ENCODE results near the gene PTCH2.
A peak's percentile ranks its signal among the peaks of the same experiment; 100 is the strongest.

The PTCH2 gene, protein sequence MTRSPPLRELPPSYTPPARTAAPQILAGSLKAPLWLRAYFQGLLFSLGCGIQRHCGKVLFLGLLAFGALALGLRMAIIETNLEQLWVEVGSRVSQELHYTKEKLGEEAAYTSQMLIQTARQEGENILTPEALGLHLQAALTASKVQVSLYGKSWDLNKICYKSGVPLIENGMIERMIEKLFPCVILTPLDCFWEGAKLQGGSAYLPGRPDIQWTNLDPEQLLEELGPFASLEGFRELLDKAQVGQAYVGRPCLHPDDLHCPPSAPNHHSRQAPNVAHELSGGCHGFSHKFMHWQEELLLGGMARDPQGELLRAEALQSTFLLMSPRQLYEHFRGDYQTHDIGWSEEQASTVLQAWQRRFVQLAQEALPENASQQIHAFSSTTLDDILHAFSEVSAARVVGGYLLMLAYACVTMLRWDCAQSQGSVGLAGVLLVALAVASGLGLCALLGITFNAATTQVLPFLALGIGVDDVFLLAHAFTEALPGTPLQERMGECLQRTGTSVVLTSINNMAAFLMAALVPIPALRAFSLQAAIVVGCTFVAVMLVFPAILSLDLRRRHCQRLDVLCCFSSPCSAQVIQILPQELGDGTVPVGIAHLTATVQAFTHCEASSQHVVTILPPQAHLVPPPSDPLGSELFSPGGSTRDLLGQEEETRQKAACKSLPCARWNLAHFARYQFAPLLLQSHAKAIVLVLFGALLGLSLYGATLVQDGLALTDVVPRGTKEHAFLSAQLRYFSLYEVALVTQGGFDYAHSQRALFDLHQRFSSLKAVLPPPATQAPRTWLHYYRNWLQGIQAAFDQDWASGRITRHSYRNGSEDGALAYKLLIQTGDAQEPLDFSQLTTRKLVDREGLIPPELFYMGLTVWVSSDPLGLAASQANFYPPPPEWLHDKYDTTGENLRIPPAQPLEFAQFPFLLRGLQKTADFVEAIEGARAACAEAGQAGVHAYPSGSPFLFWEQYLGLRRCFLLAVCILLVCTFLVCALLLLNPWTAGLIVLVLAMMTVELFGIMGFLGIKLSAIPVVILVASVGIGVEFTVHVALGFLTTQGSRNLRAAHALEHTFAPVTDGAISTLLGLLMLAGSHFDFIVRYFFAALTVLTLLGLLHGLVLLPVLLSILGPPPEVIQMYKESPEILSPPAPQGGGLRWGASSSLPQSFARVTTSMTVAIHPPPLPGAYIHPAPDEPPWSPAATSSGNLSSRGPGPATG

GRCh38 chr1:44842862-44843655 lies at the start of gene PTCH2:
Gene PTCH2, minus strand, starts transcription at chr1:44843253. Its CDS starts 321 bp downstream, at chr1:44842932.
- peak; percentile 34 for DNase-seq

GRCh38 chr1:44890007-44890406 lies 47.0 kb upstream of the PTCH2 start:
- no peak for DNase-seq

DNA sequence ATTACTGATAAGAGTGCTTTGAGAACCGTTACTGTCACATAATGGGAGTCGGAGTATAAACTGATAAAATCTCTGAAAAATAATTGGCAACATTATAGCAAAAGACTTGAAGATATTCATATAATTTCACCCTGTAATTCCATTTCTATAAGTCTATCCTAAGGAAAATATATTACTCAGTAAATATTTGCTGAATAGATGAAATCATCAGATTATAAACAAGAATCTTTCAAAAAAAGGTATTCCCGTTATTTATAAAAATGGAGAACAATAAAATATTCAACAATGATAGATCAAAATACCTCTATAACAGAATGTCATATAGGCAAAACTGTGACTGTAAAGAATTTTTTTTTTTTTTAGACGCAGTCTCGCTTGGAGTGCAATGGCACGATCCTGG lies 42.4 kb upstream of the PTCH2 start:
- DNase-seq: no peak

DNA sequence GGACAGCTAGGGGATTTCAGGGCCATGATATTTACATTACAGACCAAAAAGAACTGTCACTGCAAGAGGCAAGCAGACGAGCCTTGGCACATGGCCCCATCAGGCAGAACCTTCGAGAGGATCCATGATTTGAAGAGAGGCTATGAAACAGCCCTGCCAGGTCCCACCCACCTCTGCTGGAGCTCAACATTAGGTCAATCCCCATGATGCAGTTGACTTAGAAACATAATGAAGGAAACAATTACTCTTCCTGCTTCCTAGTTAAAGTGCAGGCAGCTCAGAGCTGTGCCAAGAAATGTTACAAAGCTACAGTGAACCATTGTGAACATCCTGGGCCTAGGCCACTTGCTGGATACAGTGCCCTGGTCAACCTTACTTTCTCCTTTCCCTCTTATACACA lies 41.7 kb upstream of the PTCH2 start:
- no peak for DNase-seq

DNA sequence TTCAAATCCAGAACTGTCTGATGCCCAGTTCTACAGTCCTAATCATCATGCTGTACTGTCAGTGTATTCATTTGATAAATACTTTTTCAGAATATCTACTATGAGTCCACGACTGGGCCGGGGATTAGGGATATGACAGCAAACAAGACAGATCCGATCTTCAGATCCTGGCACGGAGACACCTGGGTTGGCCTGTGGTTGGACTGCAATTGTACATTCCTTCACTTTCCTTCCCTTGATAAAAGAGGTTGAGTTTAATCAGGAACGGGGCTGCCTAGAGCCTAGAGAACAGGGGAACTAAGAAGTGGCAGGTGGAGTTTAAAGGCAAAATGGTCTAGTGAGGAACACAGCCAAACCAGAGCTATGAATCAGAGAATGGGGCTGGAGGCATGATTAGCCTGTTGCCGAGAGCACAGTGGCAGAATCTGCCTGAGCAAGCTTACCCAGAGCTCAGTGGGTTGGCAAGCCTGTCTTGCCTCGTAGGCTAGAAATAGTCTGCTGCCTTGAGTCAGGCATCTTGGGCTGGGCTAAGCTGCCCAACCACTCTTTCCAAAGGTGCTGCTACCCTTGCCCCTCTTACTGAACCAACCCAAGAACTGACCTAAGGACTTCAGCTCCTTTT lies 38.1 kb upstream of the PTCH2 start:
- DNase-seq: no peak

DNA sequence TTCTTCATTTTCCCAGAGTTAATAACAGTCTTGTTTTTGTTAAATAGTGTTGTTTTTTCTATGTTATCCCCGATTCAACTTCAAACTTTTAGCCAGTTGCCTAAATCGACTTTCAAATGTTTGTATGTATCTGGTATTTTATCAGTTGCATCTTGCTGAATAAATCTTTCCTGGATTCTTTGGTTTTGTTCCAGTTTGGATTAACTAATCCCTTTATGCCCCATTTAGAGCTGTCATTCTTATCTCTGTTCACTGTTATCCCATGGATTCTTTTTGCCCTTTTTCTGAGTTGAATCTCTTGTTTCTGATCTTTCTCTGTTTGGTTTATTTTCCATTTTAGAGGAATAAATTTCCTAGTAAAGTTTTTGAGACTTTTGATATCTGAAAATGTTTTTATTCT lies 31.1 kb upstream of the PTCH2 start:
- DNase-seq: no peak

- no peak for DNase-seq
These were observed 27.0 kb upstream of the PTCH2 start for GRCh38 chr1:44870096-44870495.

DNA sequence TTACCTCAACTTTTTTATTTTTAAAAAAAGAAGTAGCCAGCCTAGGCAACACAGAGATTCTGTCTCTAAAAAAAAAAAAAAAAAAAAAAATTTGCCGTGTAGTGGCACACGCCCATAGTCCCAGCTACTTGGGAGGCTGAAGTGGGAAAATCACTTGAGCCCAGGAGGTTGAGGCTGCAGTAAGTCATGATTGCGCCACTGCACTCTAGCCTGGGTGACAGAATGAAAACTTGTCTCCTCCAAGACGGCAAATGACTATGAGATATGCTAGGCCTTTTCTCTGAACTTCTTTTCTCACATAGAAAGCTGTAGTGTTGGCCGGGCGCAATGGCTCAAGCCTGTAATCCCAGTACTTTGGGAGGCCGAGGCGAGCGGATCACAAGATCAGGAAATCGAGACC lies 24.7 kb upstream of the PTCH2 start:
- no peak for DNase-seq

- DNase-seq: no peak
These were observed 19.9 kb upstream of the PTCH2 start for GRCh38 chr1:44862829-44863401.

DNA sequence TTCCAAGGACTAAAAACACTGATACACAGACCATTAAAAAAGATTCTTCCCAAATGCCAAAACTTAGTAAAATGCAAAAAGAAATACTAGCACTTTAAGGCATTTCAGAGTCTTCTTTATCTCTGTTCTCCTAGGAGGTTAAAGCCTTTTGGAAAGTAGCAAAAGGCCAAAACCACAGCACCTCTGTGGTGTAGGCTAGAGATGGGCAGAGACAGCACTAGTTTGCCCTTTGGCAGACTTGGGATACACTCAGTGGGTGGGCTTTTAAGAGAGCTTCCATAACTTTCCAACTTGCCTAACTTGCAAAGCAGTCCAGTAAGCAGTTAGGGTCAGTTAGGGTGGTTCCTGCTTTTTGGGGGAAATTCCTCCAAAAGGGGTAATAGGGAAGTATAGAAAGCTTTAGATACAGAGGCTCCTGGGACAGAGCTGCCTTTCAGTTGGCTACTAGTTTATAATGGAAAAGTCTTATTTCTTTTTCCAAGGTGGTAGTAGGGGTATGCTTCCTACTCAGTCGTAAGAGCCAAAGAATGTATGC lies 17.9 kb upstream of the PTCH2 start:
- no peak for DNase-seq

DNA sequence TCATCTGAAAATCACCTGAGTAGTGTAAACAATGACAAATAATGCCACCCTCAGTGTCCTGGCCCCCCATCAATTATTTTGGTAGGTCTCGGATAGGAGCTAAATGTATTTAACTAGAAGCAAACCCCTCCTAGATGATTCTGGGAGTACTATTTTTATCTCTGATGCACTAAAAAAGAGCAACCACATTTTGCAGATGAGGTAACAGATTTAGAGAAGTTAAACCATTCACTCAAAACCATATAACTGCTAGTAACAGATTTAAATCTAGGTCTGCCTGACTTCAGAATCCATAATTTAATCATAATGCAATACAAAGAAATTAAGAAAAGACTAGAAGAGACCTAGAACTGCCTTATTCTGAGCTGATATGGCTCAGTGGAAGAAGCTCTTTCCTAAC lies 17.3 kb upstream of the PTCH2 start:
- no peak for DNase-seq

- DNase-seq: no peak
These were observed 14.4 kb upstream of the PTCH2 start for GRCh38 chr1:44857446-44857845.

GRCh38 chr1:44855742-44856141 lies 12.7 kb upstream of the PTCH2 start:
- DNase-seq: no peak

DNA sequence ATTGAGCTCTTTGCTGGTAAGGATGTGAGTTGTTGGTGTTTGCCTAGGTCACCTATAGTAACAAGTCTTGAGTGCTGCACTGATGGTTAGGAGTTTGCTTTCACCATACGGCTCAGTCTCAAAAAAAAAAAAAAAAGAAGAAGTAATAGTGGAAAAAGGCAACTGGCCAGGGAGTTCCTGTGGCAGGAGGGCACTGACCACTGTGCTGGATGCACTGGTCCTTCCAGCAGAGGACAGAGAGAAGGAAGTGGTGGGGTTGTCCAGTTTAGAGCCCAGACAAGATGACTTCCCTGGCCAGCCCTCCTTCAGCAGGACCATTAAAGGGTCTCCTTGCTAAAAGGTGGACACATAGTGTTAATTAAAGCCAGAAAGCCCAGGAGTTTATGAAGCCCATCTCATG lies 11.9 kb upstream of the PTCH2 start:
- DNase-seq: no peak

DNA sequence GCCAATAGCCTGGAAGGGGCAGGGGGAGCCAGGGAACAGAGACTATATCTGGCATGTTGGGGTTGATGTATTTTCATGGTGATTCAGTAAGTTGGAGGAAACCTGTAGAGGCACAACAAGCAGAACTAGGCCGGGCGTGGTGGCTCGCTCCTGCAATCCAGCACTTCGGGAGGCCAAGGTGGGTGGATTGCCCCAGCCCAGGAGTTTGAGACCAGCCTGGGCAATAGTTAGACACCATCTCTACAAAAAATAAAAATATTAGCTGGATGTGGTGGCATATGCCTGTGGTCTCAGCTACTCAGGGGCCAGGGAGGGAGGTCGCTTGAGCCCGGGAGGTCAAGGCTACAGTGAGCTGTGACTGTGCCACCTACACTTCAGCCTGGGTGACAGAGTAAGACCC lies 10.1 kb upstream of the PTCH2 start:
- no peak for DNase-seq

GRCh38 chr1:44851308-44851707 lies 8.3 kb upstream of the PTCH2 start:
- no peak for DNase-seq

DNA sequence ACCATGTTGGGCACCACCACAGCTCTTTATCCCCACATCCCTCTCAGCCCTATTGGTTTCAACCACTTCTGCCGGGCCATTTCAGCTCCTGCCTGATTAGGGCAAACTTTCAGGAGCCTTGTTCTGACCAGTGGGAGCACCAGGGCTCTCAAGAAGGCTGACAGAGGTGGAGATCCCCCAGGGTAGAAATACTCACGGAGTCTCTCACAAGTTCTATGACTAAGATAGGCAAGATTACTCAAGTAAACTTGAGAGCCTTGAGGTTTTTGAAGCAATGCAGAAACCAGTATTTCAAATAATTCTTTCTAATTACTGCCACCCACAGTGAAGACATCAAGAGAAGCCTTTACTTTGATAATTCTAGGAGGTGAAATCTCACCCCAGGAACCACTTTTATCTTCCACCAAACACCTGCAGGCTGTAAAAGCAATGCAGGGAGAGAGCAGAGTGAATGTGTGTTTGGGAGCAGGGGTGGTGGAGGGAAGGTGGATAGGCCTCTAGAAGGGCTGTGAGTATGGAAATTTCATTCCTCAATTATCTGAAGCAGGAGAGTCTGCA lies 6.6 kb upstream of the PTCH2 start:
- DNase-seq: no peak

DNA sequence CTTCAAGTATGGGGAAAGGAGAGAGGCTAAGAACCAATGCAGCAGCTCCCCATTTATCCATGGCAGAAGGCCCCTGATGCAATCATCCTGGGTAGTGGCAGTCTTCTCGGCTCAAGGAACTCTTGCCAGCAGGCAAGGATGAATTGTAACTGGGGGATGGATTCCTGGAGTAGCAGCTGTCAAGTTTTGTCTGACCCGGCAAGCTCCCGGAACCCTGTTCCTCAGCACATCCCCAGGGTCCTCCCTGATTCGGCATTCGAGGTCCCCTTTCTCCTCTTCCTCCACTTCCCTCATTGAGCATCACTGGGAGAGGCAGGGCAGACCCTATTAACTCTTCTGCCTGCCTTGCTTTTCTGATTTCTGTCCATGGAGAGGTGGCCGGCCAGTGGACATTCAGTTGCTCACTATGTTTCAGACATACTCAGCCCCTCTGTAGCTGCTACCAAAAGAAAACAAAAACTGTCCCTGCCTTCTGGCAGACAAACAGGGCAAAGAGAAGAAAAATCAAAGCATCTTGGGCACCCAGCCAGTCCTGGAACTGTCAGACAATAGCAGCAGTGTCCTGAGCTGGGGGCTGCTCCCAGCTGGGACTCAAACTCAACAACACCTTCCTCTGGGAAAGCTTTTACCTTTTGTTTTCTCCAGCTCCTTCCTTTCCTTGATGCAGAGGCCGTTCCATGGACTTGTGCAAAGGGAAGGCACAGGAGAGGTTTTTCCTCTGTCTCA lies 5.6 kb upstream of the PTCH2 start:
- DNase-seq: no peak

DNA sequence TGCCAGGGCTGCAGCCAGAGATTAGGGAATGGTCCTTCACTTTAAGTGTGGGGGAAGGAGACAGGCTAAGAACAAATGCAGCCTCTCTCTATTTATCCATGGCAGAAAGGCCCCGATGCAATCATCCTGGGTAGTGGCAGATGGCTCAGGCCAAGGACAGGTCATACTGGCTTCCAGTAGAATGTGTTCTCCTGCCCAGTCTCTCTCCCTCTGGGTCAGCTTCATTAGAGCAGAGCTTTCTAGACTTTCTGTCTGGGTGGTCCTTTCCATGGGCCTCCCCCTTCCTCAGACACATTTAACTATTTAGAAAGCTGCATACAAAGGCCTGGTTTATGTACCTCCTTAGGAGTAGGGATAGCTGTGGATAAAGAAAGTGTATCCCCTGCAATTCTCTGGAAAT lies 4.8 kb upstream of the PTCH2 start:
- no peak for DNase-seq

- no peak for DNase-seq
These were observed 3.9 kb upstream of the PTCH2 start for GRCh38 chr1:44846985-44847384.

DNA sequence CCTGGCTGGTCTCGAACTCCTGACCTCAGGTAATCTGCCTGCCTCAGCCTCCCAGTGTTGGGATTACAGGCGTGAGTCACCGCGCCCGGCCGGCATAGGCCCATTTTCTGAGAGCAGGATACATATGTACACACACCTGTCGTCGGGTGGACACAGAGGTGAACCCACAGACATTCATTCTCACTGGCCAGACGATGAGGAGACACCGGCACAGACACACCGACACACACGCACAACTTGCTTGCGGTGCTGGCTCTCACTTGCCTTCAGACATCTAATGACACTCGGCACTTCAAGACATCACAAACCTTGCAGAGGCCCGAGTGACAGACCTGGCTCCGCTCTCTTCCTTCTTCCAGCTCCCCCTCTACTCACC lies 579 bp downstream of the PTCH2 start:
- DNase-seq: no peak

All from NCI-H1436 treated with DMSO at 0.1 percent for 48 hours (cell line).